Urothelium cell line (cell line): ENCODE measurements around the gene LMF1.
"Not testable (repeated sequence)": the region's sequence is repeated elsewhere in the genome, so short reads cannot be mapped to it uniquely, and the experiment has no call there.

Experiments used
- DNase-seq: peaks from one replicate; pipeline ENCODE4 v3.0.0; 2011; ENCODE audit warnings: low spot score, mixed read lengths
- FAIRE-seq: peaks from 2 replicates; lab custom pipeline; 2011; peaks lifted over from hg19 to GRCh38; lab: Jason Lieb, UNC

Gene LMF1

GRCh38 chr16:886084-886543, 84.7 kb downstream of the LMF1 start:
- DNase-seq (no peak), FAIRE-seq (no peak)

GRCh38 chr16:885391-885790, 85.4 kb downstream of the LMF1 start:
- FAIRE-seq (no peak), DNase-seq (no peak)

GRCh38 chr16:884232-884631, 86.6 kb downstream of the LMF1 start:
- DNase-seq = no peak
- no peak for FAIRE-seq

- DNase-seq = no peak
- FAIRE-seq = no peak
Measured at GRCh38 chr16:883781-884180, 87.0 kb downstream of the LMF1 start.

GRCh38 chr16:883340-883739, 87.4 kb downstream of the LMF1 start:
- no peak for DNase-seq
- no peak for FAIRE-seq

GRCh38 chr16:882671-883070, 88.1 kb downstream of the LMF1 start:
- not testable (repeated sequence) for DNase-seq, FAIRE-seq

- FAIRE-seq (no peak), DNase-seq (no peak)
Measured at GRCh38 chr16:882256-882655, 88.5 kb downstream of the LMF1 start.

- no peak for FAIRE-seq
- DNase-seq = no peak
Measured at GRCh38 chr16:881219-882097, 89.3 kb downstream of the LMF1 start.

GRCh38 chr16:880471-881171, 90.2 kb downstream of the LMF1 start:
- DNase-seq (no peak), FAIRE-seq (no peak)

GRCh38 chr16:879986-880385, 90.8 kb downstream of the LMF1 start:
- FAIRE-seq (no peak), DNase-seq (no peak)

GRCh38 chr16:879461-879861, 91.3 kb downstream of the LMF1 start:
- no peak for FAIRE-seq
- no peak for DNase-seq

- no peak for DNase-seq
- FAIRE-seq = no peak
Measured at GRCh38 chr16:878886-879285, 91.9 kb downstream of the LMF1 start.

GRCh38 chr16:878072-878784, 92.6 kb downstream of the LMF1 start:
- FAIRE-seq (peak; percentile 30), DNase-seq (peak; percentile 75)

GRCh38 chr16:877242-878071, 93.3 kb downstream of the LMF1 start:
- DNase-seq (no peak), FAIRE-seq (no peak)

GRCh38 chr16:876523-877241, 94.1 kb downstream of the LMF1 start:
- DNase-seq (no peak), FAIRE-seq (no peak)

GRCh38 chr16:876041-876335, 94.8 kb downstream of the LMF1 start:
- DNase-seq (no peak), FAIRE-seq (no peak)

GRCh38 chr16:875182-876040, 95.4 kb downstream of the LMF1 start:
- FAIRE-seq (no peak), DNase-seq (no peak)

- FAIRE-seq = no peak
Measured at GRCh38 chr16:874366-875181, 96.2 kb downstream of the LMF1 start.

More at GRCh38 chr16:874366-875181, 96.2 kb downstream of the LMF1 start:
- no peak for DNase-seq
